Liver (tissue), 3 donors: ENCODE results near the gene PLXNB2.

ENCODE experiments used
- EGR1 ChIP-seq, 2 donors: IDR thresholded peaks; 2 replicates each; pipeline ENCODE4 v1.6.1; 2016 to 2018; ENCODE audit warnings: antibody characterized with exemption in 2 of 2, low read depth in 2 of 2
- NR2F2 ChIP-seq: IDR thresholded peaks from 2 replicates; pipeline ENCODE4 v1.6.1; 2016; ENCODE audit warnings: antibody characterized with exemption
- TF ChIP-seq, protein P1 (sequence below): IDR thresholded peaks from 2 replicates; pipeline ENCODE4 v1.6.1; 2016; ENCODE audit warnings: antibody characterized with exemption
- TF ChIP-seq, protein P2 (sequence below): IDR thresholded peaks from 2 replicates; pipeline ENCODE4 v1.6.1; 2016; ENCODE audit warnings: antibody characterized with exemption, mild to moderate bottlenecking
- TF ChIP-seq, protein P3 (sequence below): fragments of 150-350 bp; IDR thresholded peaks from 2 replicates; pipeline ENCODE4 v1.5.1; 2017; ENCODE audit warnings: improper control_type of control experiment, low read depth, low read length; ENCODE audit not compliant: missing input control
- TF ChIP-seq, protein P4 (sequence below): IDR thresholded peaks from 2 replicates; pipeline ENCODE4 v1.6.1; 2016; ENCODE audit warnings: antibody characterized with exemption
- donor health status: healthy.
- donor health status: healthy.

DNA sequence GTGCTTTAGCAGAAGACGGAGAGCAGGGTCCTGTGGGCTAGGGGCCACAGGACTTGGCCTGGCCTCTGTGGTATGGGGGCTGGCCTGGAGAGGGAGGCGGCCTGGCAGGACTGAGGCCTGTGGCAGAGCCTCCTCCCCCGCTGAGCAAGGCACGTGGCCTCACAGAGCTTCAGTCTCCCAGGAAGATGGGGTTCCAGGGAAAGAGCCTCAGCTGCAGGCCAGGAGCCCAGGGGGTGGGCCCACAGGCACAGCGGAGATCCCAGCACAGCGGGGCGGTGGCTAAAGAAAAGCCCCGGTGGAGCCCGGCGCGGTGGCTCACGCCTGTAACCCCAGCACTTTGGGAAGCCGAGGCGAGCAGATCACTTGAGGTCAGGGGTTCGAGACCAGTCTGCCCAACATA is 48.1 kb downstream of the PLXNB2 start:
- TF ChIP-seq, protein P1, sequence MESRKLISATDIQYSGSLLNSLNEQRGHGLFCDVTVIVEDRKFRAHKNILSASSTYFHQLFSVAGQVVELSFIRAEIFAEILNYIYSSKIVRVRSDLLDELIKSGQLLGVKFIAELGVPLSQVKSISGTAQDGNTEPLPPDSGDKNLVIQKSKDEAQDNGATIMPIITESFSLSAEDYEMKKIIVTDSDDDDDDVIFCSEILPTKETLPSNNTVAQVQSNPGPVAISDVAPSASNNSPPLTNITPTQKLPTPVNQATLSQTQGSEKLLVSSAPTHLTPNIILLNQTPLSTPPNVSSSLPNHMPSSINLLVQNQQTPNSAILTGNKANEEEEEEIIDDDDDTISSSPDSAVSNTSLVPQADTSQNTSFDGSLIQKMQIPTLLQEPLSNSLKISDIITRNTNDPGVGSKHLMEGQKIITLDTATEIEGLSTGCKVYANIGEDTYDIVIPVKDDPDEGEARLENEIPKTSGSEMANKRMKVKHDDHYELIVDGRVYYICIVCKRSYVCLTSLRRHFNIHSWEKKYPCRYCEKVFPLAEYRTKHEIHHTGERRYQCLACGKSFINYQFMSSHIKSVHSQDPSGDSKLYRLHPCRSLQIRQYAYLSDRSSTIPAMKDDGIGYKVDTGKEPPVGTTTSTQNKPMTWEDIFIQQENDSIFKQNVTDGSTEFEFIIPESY = no peak
- TF ChIP-seq NR2F2 (no peak), EGR1 (IDR thresholded peaks at IDR 0.05; ENCODE audit: low read depth in 2 of 2) (no peak)
- TF ChIP-seq, protein P2, sequence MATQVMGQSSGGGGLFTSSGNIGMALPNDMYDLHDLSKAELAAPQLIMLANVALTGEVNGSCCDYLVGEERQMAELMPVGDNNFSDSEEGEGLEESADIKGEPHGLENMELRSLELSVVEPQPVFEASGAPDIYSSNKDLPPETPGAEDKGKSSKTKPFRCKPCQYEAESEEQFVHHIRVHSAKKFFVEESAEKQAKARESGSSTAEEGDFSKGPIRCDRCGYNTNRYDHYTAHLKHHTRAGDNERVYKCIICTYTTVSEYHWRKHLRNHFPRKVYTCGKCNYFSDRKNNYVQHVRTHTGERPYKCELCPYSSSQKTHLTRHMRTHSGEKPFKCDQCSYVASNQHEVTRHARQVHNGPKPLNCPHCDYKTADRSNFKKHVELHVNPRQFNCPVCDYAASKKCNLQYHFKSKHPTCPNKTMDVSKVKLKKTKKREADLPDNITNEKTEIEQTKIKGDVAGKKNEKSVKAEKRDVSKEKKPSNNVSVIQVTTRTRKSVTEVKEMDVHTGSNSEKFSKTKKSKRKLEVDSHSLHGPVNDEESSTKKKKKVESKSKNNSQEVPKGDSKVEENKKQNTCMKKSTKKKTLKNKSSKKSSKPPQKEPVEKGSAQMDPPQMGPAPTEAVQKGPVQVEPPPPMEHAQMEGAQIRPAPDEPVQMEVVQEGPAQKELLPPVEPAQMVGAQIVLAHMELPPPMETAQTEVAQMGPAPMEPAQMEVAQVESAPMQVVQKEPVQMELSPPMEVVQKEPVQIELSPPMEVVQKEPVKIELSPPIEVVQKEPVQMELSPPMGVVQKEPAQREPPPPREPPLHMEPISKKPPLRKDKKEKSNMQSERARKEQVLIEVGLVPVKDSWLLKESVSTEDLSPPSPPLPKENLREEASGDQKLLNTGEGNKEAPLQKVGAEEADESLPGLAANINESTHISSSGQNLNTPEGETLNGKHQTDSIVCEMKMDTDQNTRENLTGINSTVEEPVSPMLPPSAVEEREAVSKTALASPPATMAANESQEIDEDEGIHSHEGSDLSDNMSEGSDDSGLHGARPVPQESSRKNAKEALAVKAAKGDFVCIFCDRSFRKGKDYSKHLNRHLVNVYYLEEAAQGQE = no peak
- TF ChIP-seq, protein P3, sequence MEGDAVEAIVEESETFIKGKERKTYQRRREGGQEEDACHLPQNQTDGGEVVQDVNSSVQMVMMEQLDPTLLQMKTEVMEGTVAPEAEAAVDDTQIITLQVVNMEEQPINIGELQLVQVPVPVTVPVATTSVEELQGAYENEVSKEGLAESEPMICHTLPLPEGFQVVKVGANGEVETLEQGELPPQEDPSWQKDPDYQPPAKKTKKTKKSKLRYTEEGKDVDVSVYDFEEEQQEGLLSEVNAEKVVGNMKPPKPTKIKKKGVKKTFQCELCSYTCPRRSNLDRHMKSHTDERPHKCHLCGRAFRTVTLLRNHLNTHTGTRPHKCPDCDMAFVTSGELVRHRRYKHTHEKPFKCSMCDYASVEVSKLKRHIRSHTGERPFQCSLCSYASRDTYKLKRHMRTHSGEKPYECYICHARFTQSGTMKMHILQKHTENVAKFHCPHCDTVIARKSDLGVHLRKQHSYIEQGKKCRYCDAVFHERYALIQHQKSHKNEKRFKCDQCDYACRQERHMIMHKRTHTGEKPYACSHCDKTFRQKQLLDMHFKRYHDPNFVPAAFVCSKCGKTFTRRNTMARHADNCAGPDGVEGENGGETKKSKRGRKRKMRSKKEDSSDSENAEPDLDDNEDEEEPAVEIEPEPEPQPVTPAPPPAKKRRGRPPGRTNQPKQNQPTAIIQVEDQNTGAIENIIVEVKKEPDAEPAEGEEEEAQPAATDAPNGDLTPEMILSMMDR = no peak
- TF ChIP-seq, protein P4, sequence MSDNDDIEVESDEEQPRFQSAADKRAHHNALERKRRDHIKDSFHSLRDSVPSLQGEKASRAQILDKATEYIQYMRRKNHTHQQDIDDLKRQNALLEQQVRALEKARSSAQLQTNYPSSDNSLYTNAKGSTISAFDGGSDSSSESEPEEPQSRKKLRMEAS = no peak
